A549 (cell line): ENCODE data around the gene KLHL30. TPM values are rescaled to one million over a fixed set of nuclear protein-coding genes. Genes with fewer than 3 reads are reported as not detected.

Source experiments
- ATAC-seq, 2 experiments: fragments of 200-7000 bp in 1 of 2; fragments of >200 bp in 1 of 2; cut with Nextera tagmentation in 1 of 2; cut with Tn5 transposase in 1 of 2; 3 replicates each; pipeline versions ENCODE4 v1.8.0 to v1.9.1; 2018 to 2020; ENCODE audit warnings: mild to moderate bottlenecking in 1 of 2, moderate library complexity in 1 of 2
- CTCF ChIA-PET: fragments of 300-600 bp; sonication (Branson Sonifier 250); formaldehyde crosslinking; extraction: SDS; loops from one replicate; lab custom pipeline; 2021; ENCODE audit warnings: antibody characterized with exemption, inconsistent platforms; lab: Yijun Ruan, JAX
- POLR2A ChIA-PET: fragments of 350-600 bp; formaldehyde crosslinking; extraction: SDS; loops from one replicate; lab custom pipeline; 2021; ENCODE audit warnings: antibody characterized with exemption, inconsistent platforms; lab: Yijun Ruan, JAX
- DNase-seq, 2 experiments: peaks; one replicate each; pipeline versions ENCODE4 v3.0.0 to v3.0.0-alpha.2; 2011 to 2016; ENCODE audit warnings: low read depth in 1 of 2, low spot score in 1 of 2
- FAIRE-seq: peaks from 2 replicates; lab custom pipeline; 2011; peaks lifted over from hg19 to GRCh38; lab: Jason Lieb, UNC
- H3K27ac ChIP-seq, 2 experiments: fragments of >200 bp; sonication (Bioruptor Twin); formaldehyde crosslinking; 3 replicates each; pipeline ENCODE4 v1.5.1; 2016 to 2017
- H3K4me1 ChIP-seq: fragments of >200 bp; sonication (Bioruptor Twin); formaldehyde crosslinking; 3 replicates; pipeline ENCODE4 v1.6.1; 2016
- H3K4me2 ChIP-seq: fragments of >200 bp; sonication (Bioruptor Twin); formaldehyde crosslinking; 3 replicates; pipeline ENCODE4 v1.6.1; 2016
- H3K4me3 ChIP-seq: fragments of >200 bp; sonication (Bioruptor Twin); formaldehyde crosslinking; 3 replicates; pipeline ENCODE4 v1.5.1; 2016
- H3K9me3 ChIP-seq: fragments of >200 bp; sonication (Bioruptor Twin); formaldehyde crosslinking; 3 replicates; pipeline ENCODE4 v1.6.1; 2016
- CBX8 ChIP-seq: fragments of 200-600 bp; sonication (generic); IDR thresholded peaks from 2 replicates; pipeline ENCODE4 v1.6.1; 2016
- CTCF ChIP-seq: fragments of >200 bp; sonication (Bioruptor Twin); formaldehyde crosslinking; IDR thresholded peaks from 3 replicates; pipeline ENCODE4 v1.5.1; 2016
- FOSL2 ChIP-seq, 2 experiments: fragments of 450-650 bp in 1 of 2; fragments of >200 bp in 1 of 2; sonication (Bioruptor Twin) in 1 of 2; formaldehyde crosslinking; IDR thresholded peaks; 2 replicates each; pipeline versions ENCODE4 v1.5.0 to v1.6.1; 2016 to 2020; ENCODE audit warnings: mild to moderate bottlenecking in 1 of 2, moderate library complexity in 1 of 2
- FOXS1 ChIP-seq: fragments of 250-450 bp; sonication (Bioruptor Pico); IDR thresholded peaks from 2 replicates; pipeline ENCODE4 v1.5.0; 2020; ENCODE audit warnings: mild to moderate bottlenecking, moderate library complexity
- HDAC2 ChIP-seq: fragments of 200-600 bp; sonication (generic); IDR thresholded peaks from 2 replicates; pipeline ENCODE4 v1.6.1; 2016
- HEYL ChIP-seq: fragments of 250-450 bp; sonication (Bioruptor Pico); IDR thresholded peaks from 2 replicates; pipeline ENCODE4 v1.8.0; 2021; ENCODE audit warnings: mild to moderate bottlenecking, moderate library complexity
- HOXB13 ChIP-seq: fragments of 250-450 bp; sonication (Bioruptor Pico); IDR thresholded peaks from 2 replicates; pipeline ENCODE4 v1.5.0; 2020; ENCODE audit warnings: low read depth, mild to moderate bottlenecking, moderate library complexity
- MAZ ChIP-seq: fragments of 150-350 bp; IDR thresholded peaks from 2 replicates; pipeline ENCODE4 v1.6.1; 2014; ENCODE audit warnings: antibody characterized with exemption, low read depth, low read length, borderline replicate concordance
- NFE2L2 ChIP-seq: fragments of 150-350 bp; conservative IDR thresholded peaks from 2 replicates; pipeline ENCODE4 v1.6.1; 2014; ENCODE audit warnings: low read length
- PHF8 ChIP-seq: fragments of 200-600 bp; sonication (generic); IDR thresholded peaks from 2 replicates; pipeline ENCODE4 v1.6.1; 2016; ENCODE audit warnings: low read depth, mild to moderate bottlenecking, antibody characterized with exemption, moderate library complexity, borderline replicate concordance
- POLR2AphosphoS2 ChIP-seq: conservative IDR thresholded peaks from 2 replicates; pipeline ENCODE4 v1.6.1; 2012; ENCODE audit warnings: low read length, improper control_type of control experiment, inconsistent platforms
- RAD21 ChIP-seq, 2 experiments: fragments of >200 bp in 1 of 2; sonication (Bioruptor Twin) in 1 of 2; formaldehyde crosslinking in 1 of 2; IDR thresholded peaks in 1 of 2; conservative IDR thresholded peaks in 1 of 2; 2 replicates in 1 of 2; 3 replicates in 1 of 2; pipeline ENCODE4 v1.6.1; 2012 to 2018; ENCODE audit warnings: inconsistent platforms in 1 of 2
- RARB ChIP-seq: fragments of 250-450 bp; sonication (Bioruptor Pico); IDR thresholded peaks from 2 replicates; pipeline ENCODE4 v1.8.0; 2021; ENCODE audit warnings: mild to moderate bottlenecking, moderate library complexity
- RFX5 ChIP-seq: fragments of 450-650 bp; IDR thresholded peaks from 2 replicates; pipeline ENCODE4 v1.7.1; 2014; ENCODE audit warnings: antibody characterized with exemption, mild to moderate bottlenecking, moderate library complexity
- SMC3 ChIP-seq: fragments of >200 bp; sonication (Bioruptor Twin); formaldehyde crosslinking; IDR thresholded peaks from 3 replicates; pipeline ENCODE4 v1.6.1; 2018; ENCODE audit warnings: inconsistent platforms
- SREBF2 ChIP-seq: fragments of 450-650 bp; IDR thresholded peaks from 2 replicates; pipeline ENCODE4 v1.6.1; 2014; ENCODE audit warnings: mild to moderate bottlenecking, moderate library complexity
- TFCP2L1 ChIP-seq: fragments of 250-450 bp; sonication (Bioruptor Pico); IDR thresholded peaks from 2 replicates; pipeline ENCODE4 v1.5.0; 2021; ENCODE audit warnings: mild to moderate bottlenecking
- TP53 ChIP-seq: fragments of 250-450 bp; sonication (Bioruptor Pico); IDR thresholded peaks from 2 replicates; pipeline ENCODE4 v1.5.0; 2021; ENCODE audit warnings: mild to moderate bottlenecking, moderate library complexity
- WGBS: methylation state at CpG from one replicate; pipeline ENCODE4 v1.1.6; 2017; ENCODE audit errors: missing lambda C conversion rate; 5-methylcytosine and 5-hydroxymethylcytosine counted together
- polyA plus RNA-seq, 4 experiments: library from polyadenylated mRNA; depleted of rRNA in 3 of 4; stranded (reverse); fragments of >200 nt; fragmentation: RNase III in 1 of 4; extraction: RNeasy Plus Mini Kit Qiagen cat#74134 plus additional on column Dnase treatment in 1 of 4; gene quantifications; 2 replicates in 3 of 4; 3 replicates in 1 of 4; pipeline ENCODE4 v1.2.3, GENCODE V29; 2011 to 2017
- TF ChIP-seq, protein P1 (sequence below): fragments of 150-350 bp; IDR thresholded peaks from 2 replicates; pipeline ENCODE4 v1.6.1; 2014; ENCODE audit warnings: low read depth, mild to moderate bottlenecking, low read length
- TF ChIP-seq, protein P2 (sequence below): fragments of >200 bp; sonication (Bioruptor Twin); formaldehyde crosslinking; IDR thresholded peaks from 2 replicates; pipeline ENCODE4 v1.6.1; 2016
- TF ChIP-seq, protein P3 (sequence below): fragments of 200-600 bp; sonication (generic); IDR thresholded peaks from 2 replicates; pipeline ENCODE4 v1.6.1; 2016; ENCODE audit warnings: antibody characterized with exemption, mild to moderate bottlenecking, moderate library complexity

The KLHL30 gene
- polyA plus RNA-seq, 2 of the 4 experiments (the other 2 are of a cell fraction) = 0.04 TPM

DNA sequence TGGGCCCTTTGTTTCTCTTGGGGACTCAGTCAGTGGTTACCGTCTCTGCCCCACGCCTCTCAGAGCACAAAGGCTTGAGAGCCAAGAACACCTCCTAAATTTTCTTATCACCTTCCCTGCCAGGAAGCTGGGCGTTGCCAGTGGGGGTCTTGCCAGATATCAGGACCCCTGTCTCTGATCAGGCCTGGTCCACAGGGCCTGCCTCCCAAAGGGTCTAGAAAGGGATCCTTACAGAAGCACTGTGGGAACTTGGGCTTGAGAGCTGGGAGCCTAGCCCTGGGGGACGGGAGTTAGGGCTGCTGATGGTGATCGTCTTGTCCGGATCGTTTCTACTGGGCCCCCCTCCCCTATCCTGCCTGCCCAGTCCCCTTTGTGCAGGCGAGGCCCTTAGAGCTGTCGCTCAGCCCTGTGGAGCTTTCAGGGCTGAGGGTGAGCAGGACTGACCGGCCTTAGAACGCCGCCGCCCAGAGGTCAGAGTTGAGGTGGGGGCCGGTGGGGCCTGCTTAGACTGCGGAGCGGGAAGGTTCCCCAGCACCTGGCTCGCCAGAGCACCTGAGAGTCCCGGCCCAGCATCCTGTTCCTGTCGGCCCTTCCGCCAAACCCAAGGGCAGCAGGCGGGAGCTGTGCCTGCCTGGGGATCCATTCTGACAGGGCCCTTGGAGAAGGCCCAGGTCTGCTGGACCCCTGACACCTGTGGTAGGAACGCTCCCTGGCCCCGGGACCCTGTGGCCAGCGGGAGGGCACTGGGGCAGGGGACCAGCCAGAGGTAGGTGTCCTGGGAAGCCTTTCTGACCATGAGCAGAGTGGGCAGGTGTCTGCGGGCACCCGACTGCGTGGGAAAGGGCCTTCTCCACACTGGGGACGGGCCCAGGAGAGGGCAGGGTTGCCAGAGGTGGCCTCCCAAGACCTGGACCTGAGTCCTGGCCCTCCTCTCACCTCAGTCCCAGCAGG is 37.4 kb upstream of the KLHL30 start:
- no peak overlapping the region for H3K27ac ChIP-seq
- no peak overlapping the region for H3K4me2 ChIP-seq
- POLR2A ChIA-PET = no interaction called here
- CTCF ChIA-PET = no interaction called here
- FAIRE-seq = no peak
- no peak for TF ChIP-seq SREBF2
- no peak for TF ChIP-seq HEYL (CRISPR knock-in tag)
- no peak for TF ChIP-seq SMC3
- TF ChIP-seq PHF8 = no peak
- TF ChIP-seq CBX8 = no peak
- no peak for TF ChIP-seq FOSL2 (IDR thresholded peaks at IDR 0.05)
- TF ChIP-seq FOSL2 (CRISPR knock-in tag; IDR thresholded peaks at IDR 0.05) = no peak
- TF ChIP-seq, protein P1, sequence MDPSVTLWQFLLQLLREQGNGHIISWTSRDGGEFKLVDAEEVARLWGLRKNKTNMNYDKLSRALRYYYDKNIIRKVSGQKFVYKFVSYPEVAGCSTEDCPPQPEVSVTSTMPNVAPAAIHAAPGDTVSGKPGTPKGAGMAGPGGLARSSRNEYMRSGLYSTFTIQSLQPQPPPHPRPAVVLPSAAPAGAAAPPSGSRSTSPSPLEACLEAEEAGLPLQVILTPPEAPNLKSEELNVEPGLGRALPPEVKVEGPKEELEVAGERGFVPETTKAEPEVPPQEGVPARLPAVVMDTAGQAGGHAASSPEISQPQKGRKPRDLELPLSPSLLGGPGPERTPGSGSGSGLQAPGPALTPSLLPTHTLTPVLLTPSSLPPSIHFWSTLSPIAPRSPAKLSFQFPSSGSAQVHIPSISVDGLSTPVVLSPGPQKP = no peak
- no peak for TF ChIP-seq RAD21 (conservative IDR thresholded peaks at IDR 0.05 in 1 of 2, IDR thresholded peaks at IDR 0.05 in 1 of 2)
- no peak for TF ChIP-seq HDAC2
- TF ChIP-seq CTCF = no peak
- no peak for TF ChIP-seq MAZ
- TF ChIP-seq RARB (CRISPR knock-in tag) = no peak
- TF ChIP-seq NFE2L2 = no peak
- no peak for ATAC-seq
- H3K9me3 ChIP-seq = no peaks in the 10 kb centered on the region
- DNase-seq = no peak
- H3K4me1 ChIP-seq = no peaks in the 10 kb centered on the region
- no peak overlapping the region for H3K4me3 ChIP-seq
- 91% methylated on average over 13 of the region's 28 CpGs for WGBS

- no peak for ATAC-seq
- no peak for FAIRE-seq
- WGBS = 85% methylated on average over 15 of the region's 30 CpGs
- POLR2A ChIA-PET = no interaction called here
- Histone ChIP-seq H3K27ac (no peak overlapping the region), H3K4me1 (no peaks in the 10 kb centered on the region), H3K4me2 (no peak overlapping the region), H3K4me3 (no peak overlapping the region), H3K9me3 (no peaks in the 10 kb centered on the region)
- no peak for DNase-seq
- CTCF ChIA-PET = no interaction called here
- TF ChIP-seq, protein P2, sequence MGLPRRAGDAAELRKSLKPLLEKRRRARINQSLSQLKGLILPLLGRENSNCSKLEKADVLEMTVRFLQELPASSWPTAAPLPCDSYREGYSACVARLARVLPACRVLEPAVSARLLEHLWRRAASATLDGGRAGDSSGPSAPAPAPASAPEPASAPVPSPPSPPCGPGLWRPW = no peak
- no peak for TF ChIP-seq NFE2L2
- TF ChIP-seq CBX8 = no peak
These were observed 36.3 kb upstream of the KLHL30 start for GRCh38 chr2:238101891-238102841.

DNA sequence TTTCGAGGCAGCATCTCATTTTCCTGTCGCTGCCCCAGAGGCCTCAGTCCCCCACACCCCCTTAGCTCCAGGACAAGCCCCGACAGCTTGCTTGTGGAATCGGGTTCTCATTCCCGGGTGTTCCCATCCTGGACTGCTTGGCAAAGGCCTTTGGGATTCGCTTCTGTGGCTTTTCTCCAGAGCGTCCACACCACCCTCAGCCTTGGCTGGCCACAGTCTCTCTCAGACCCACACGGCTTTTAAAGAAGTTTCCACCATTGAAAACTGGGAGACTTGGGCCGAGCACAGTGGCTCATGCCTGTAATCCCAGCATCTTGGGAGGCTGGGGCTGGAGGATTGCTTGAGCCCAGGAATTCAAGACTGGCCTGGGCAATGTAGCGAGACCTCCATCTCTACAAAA is 35.6 kb upstream of the KLHL30 start:
- ATAC-seq (no peak), FAIRE-seq (no peak), DNase-seq (no peak)
- no peak overlapping the region for H3K4me2 ChIP-seq
- TF ChIP-seq TFCP2L1 (CRISPR knock-in tag) = no peak
- no peak for TF ChIP-seq SREBF2
- TF ChIP-seq, protein P3, sequence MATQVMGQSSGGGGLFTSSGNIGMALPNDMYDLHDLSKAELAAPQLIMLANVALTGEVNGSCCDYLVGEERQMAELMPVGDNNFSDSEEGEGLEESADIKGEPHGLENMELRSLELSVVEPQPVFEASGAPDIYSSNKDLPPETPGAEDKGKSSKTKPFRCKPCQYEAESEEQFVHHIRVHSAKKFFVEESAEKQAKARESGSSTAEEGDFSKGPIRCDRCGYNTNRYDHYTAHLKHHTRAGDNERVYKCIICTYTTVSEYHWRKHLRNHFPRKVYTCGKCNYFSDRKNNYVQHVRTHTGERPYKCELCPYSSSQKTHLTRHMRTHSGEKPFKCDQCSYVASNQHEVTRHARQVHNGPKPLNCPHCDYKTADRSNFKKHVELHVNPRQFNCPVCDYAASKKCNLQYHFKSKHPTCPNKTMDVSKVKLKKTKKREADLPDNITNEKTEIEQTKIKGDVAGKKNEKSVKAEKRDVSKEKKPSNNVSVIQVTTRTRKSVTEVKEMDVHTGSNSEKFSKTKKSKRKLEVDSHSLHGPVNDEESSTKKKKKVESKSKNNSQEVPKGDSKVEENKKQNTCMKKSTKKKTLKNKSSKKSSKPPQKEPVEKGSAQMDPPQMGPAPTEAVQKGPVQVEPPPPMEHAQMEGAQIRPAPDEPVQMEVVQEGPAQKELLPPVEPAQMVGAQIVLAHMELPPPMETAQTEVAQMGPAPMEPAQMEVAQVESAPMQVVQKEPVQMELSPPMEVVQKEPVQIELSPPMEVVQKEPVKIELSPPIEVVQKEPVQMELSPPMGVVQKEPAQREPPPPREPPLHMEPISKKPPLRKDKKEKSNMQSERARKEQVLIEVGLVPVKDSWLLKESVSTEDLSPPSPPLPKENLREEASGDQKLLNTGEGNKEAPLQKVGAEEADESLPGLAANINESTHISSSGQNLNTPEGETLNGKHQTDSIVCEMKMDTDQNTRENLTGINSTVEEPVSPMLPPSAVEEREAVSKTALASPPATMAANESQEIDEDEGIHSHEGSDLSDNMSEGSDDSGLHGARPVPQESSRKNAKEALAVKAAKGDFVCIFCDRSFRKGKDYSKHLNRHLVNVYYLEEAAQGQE = no peak
- no peak for TF ChIP-seq POLR2AphosphoS2
- no peak for TF ChIP-seq TP53 (CRISPR knock-in tag)
- TF ChIP-seq MAZ = no peak
- no peak for TF ChIP-seq RFX5
- no peak for TF ChIP-seq FOXS1
- no peak for TF ChIP-seq HOXB13 (CRISPR knock-in tag)
- POLR2A ChIA-PET = no interaction called here
- 88% methylated on average over 10 of the region's 10 CpGs for WGBS
- H3K9me3 ChIP-seq = no peaks in the 10 kb centered on the region
- H3K4me3 ChIP-seq = no peak overlapping the region
- H3K27ac ChIP-seq = no peak overlapping the region
- CTCF ChIA-PET = no interaction called here
- no peaks in the 10 kb centered on the region for H3K4me1 ChIP-seq
